Peyer's patch (tissue), 4 donors: Measurements from ENCODE around the gene MTRR. TPM values are rescaled to one million over a fixed set of nuclear protein-coding genes. Genes with fewer than 3 reads are reported as not detected.

Experiments
- DNase-seq, 3 donors: peaks; one replicate each; pipeline ENCODE4 v3.0.0-alpha.2; 2017 to 2019
- H3K27ac ChIP-seq, 4 donors: fragments of 200-600 bp; sonication (generic); one replicate each; pipeline ENCODE4 v1.5.1; 2016 to 2019
- H3K27me3 ChIP-seq, 2 donors: fragments of 200-600 bp; sonication (generic); one replicate each; pipeline ENCODE4 v1.5.1; 2019
- H3K36me3 ChIP-seq, 3 donors: fragments of 200-600 bp; sonication (generic); one replicate each; pipeline ENCODE4 v1.5.1; 2016 to 2019
- H3K4me1 ChIP-seq, 4 donors: fragments of 200-600 bp; sonication (generic); one replicate each; pipeline ENCODE4 v1.5.1; 2016 to 2019
- H3K4me3 ChIP-seq, 4 donors: fragments of 200-600 bp; sonication (generic); 1 replicate in 3 of 4; 2 replicates in 1 of 4; pipeline ENCODE4 v1.5.1; 2016 to 2019; ENCODE audit warnings: mild to moderate bottlenecking in 1 of 4
- H3K9me3 ChIP-seq, 4 donors: fragments of 200-600 bp; sonication (generic); one replicate each; pipeline ENCODE4 v1.5.1; 2016 to 2019; ENCODE audit warnings: mild to moderate bottlenecking in 1 of 4
- CTCF ChIP-seq, 6 experiments: fragments of 450-650 bp in 4 of 6; fragments of 200-600 bp in 2 of 6; sonication (generic) in 1 of 6; IDR thresholded peaks; one replicate each; pipeline ENCODE4 v1.5.1; 2017 to 2019; ENCODE audit warnings: antibody characterized with exemption in 6 of 6, mild to moderate bottlenecking in 3 of 6, moderate library complexity in 1 of 6
- POLR2A ChIP-seq, 2 donors: fragments of 450-650 bp; IDR thresholded peaks; one replicate each; pipeline ENCODE4 v1.5.1; 2017; ENCODE audit warnings: antibody characterized with exemption in 2 of 2, mild to moderate bottlenecking in 2 of 2, moderate library complexity in 2 of 2
- total RNA-seq, 4 donors: library from RNA; depleted of rRNA; stranded (reverse); fragments of >200 nt; gene quantifications; one replicate each; pipeline ENCODE4 v1.1.0, GENCODE V29; 2016

The MTRR gene
- total RNA-seq, 4 donors from 2014 or later: 45.7 to 82.1 (median 71.7) TPM

DNA sequence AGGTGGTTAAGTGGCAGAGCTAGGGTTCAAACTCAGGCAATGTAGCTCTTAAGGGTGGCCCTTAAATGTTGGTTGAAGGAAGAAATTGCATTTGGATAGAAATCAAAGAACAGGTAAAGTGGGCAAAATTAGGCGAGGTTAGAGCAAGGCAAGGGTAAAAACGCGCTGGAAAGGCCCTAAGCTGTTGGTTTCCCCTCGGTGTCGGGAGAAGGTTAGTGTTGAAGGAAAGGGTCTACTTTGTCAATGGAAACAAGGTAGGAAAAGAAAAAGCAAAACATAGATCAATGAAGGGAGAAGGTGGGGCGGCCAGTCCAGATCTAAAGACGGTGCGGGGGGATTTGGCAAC, 548 bp upstream of the MTRR start:
- H3K36me3 ChIP-seq: peaks cover 0 to 24% (median 0%) of the 10 kb centered on the region in 3 donors
- no peak for DNase-seq
- no peaks in the 10 kb centered on the region for H3K27me3 ChIP-seq
- no peaks in the 10 kb centered on the region for H3K9me3 ChIP-seq
- peak overlapping the region; percentile 83 to 99 (median 94) for H3K4me3 ChIP-seq
- peaks cover 0 to 33% (median 9%) of the 10 kb centered on the region in 4 donors for H3K4me1 ChIP-seq
- H3K27ac ChIP-seq: peak overlapping the region; percentile 76 to 88 (median 86)
- no peak for TF ChIP-seq POLR2A (IDR thresholded peaks at IDR 0.05)
- TF ChIP-seq CTCF (IDR thresholded peaks at IDR 0.05): no peak

DNA sequence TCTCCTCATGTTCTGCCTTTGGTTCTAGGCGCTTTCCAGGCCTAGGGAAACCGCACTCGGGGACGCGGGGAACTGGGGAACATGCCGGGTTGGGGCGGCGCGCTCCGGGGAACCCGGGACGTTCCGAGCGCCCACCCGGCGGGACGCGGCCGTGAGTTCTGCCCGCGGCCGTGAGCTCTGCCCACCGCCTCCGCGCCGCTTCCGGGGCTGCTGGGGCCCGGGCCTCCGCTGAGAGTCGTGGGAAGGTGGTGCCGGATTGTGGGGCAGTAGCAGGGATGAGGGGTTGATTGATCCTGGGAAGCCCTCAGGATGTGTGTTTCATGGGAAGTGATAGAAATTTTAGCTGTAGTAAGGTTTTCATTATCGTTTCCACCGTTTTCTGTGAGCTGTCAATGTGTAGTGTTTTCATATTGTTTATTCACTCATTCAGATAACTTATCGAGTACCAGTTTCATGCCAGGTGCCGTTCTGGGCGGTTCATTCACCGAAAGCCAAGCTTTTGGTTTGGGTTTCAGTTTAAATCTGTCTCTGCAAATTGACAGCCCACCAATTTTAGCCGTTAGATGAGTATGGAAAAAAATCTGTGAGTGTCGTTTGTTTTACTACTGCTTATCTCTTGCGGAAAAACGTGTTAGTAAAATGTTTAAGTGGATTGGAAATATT, 657 bp downstream of the MTRR start:
- Histone ChIP-seq H3K9me3 (no peaks in the 10 kb centered on the region), H3K36me3 (peaks cover 0 to 13% (median 0%) of the 10 kb centered on the region in 3 donors), H3K4me1 (peaks cover 0 to 33% (median 9%) of the 10 kb centered on the region in 4 donors), H3K4me3 (peak overlapping the region; percentile 83 to 99 (median 94)), H3K27ac (peak overlapping the region; percentile 76 to 88 (median 86)), H3K27me3 (no peaks in the 10 kb centered on the region)
- DNase-seq: peak in 1 of 3 donors; percentile 55
- TF ChIP-seq POLR2A (IDR thresholded peaks at IDR 0.05) (no peak), CTCF (IDR thresholded peaks at IDR 0.05) (no peak)

DNA sequence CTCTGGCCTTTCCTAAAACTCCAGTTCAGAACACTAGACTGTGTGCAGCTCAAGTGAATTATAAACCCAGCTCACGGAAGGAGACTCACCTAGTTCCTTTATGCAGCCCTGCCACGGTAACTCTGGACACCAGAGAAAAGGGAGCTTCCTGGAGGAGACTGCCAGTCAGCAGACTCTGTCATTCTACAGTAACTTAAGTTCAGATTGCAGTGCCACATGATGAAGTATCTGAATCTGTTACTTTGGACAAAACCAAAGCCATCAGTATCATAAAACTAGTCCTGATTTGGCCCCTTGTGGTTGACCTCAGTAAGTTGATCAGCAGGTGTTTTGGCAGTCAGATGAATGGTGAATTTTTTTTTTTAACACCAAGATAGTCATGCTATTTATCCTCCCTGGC, 2.7 kb downstream of the MTRR start:
- DNase-seq: no peak
- TF ChIP-seq CTCF (IDR thresholded peaks at IDR 0.05): peak in 1 of 6 experiments; percentile 8
- no peak for TF ChIP-seq POLR2A (IDR thresholded peaks at IDR 0.05)

GRCh38 chr5:7872517-7873130, 3.7 kb downstream of the MTRR start:
- no peak for DNase-seq
- H3K4me3 ChIP-seq: no peak overlapping the region
- H3K9me3 ChIP-seq: no peaks in the 10 kb centered on the region
- peaks cover 0 to 21% (median 9%) of the 10 kb centered on the region in 4 donors for H3K4me1 ChIP-seq
- H3K27ac ChIP-seq: no peak overlapping the region
- no peak for TF ChIP-seq POLR2A (IDR thresholded peaks at IDR 0.05)
- TF ChIP-seq CTCF (IDR thresholded peaks at IDR 0.05): no peak
- H3K36me3 ChIP-seq: peaks cover 0 to 29% (median 0%) of the 10 kb centered on the region in 3 donors
- H3K27me3 ChIP-seq: no peaks in the 10 kb centered on the region

More for the DNA sequence above, 2.7 kb downstream of the MTRR start:
- Histone ChIP-seq H3K36me3 (peaks cover 0 to 24% (median 0%) of the 10 kb centered on the region in 3 donors), H3K27ac (no peak overlapping the region), H3K4me1 (peaks cover 0 to 27% (median 9%) of the 10 kb centered on the region in 4 donors), H3K4me3 (no peak overlapping the region), H3K27me3 (no peaks in the 10 kb centered on the region), H3K9me3 (no peaks in the 10 kb centered on the region)

- TF ChIP-seq POLR2A (IDR thresholded peaks at IDR 0.05) (no peak), CTCF (IDR thresholded peaks at IDR 0.05) (no peak)
- Histone ChIP-seq H3K9me3 (no peaks in the 10 kb centered on the region), H3K27ac (no peak overlapping the region), H3K4me1 (peaks cover 0 to 25% (median 9%) of the 10 kb centered on the region in 4 donors), H3K4me3 (no peak overlapping the region), H3K36me3 (peaks cover 0 to 35% (median 0%) of the 10 kb centered on the region in 3 donors), H3K27me3 (no peaks in the 10 kb centered on the region)
- DNase-seq: no peak
Observed at GRCh38 chr5:7873216-7873615, 4.3 kb downstream of the MTRR start.
